Hepatocyte (in vitro differentiated cells): Measurements from ENCODE around the gene ORM1. TPM values are rescaled to one million over a fixed set of nuclear protein-coding genes. Genes with fewer than 3 reads are reported as not detected.
"Not testable (repeated sequence)": the region's sequence is repeated elsewhere in the genome, so short reads cannot be mapped to it uniquely, and the experiment has no call there.

Source experiments
- DNase-seq: peaks from one replicate; pipeline ENCODE4 v3.0.0-alpha.2; 2016; ENCODE audit warnings: low spot score
- H2AFZ ChIP-seq: fragments of 200-600 bp; sonication (generic); 2 replicates; pipeline ENCODE4 v1.6.0; 2016; ENCODE audit warnings: antibody characterized with exemption, mild to moderate bottlenecking
- H3K27ac ChIP-seq: fragments of 200-600 bp; sonication (generic); 2 replicates; pipeline ENCODE4 v1.5.1; 2016; ENCODE audit warnings: mild to moderate bottlenecking
- H3K27me3 ChIP-seq: fragments of 200-600 bp; sonication (generic); 2 replicates; pipeline ENCODE4 v1.6.1; 2016
- H3K36me3 ChIP-seq: fragments of 200-600 bp; sonication (generic); replicated peaks from 2 replicates; pipeline ENCODE4 v1.5.1; 2016; ENCODE audit warnings: low read depth; ENCODE audit not compliant: insufficient read depth
- H3K4me1 ChIP-seq: fragments of 200-600 bp; sonication (generic); 2 replicates; pipeline ENCODE4 v1.5.1; 2016; ENCODE audit warnings: mild to moderate bottlenecking, moderate library complexity; ENCODE audit not compliant: insufficient read depth
- H3K4me2 ChIP-seq: fragments of 200-600 bp; sonication (generic); 2 replicates; pipeline ENCODE4 v1.6.0; 2016
- H3K4me3 ChIP-seq: fragments of 200-600 bp; sonication (generic); 2 replicates; pipeline ENCODE4 v1.5.1; 2016; ENCODE audit warnings: mild to moderate bottlenecking
- H3K79me2 ChIP-seq: fragments of 200-600 bp; sonication (generic); 2 replicates; pipeline ENCODE4 v1.6.0; 2017; ENCODE audit warnings: mild to moderate bottlenecking
- H3K9me2 ChIP-seq: fragments of 200-600 bp; sonication (generic); replicated peaks from 2 replicates; pipeline ENCODE4 v1.6.0; 2017; ENCODE audit warnings: mild to moderate bottlenecking; ENCODE audit not compliant: insufficient read depth
- H3K9me3 ChIP-seq: fragments of 200-600 bp; sonication (generic); 2 replicates; pipeline ENCODE4 v1.5.1; 2016; ENCODE audit warnings: low read depth, mild to moderate bottlenecking
- H4K20me1 ChIP-seq: fragments of 200-600 bp; sonication (generic); 2 replicates; pipeline ENCODE4 v1.6.0; 2016; ENCODE audit warnings: mild to moderate bottlenecking; ENCODE audit not compliant: insufficient read depth, poor library complexity, severe bottlenecking
- EZH2 ChIP-seq: fragments of 200-600 bp; sonication (generic); IDR thresholded peaks from 2 replicates; pipeline ENCODE4 v1.6.1; 2016; ENCODE audit warnings: antibody characterized with exemption, mild to moderate bottlenecking, borderline replicate concordance
- EZH2phosphoT487 ChIP-seq: fragments of 200-600 bp; sonication (generic); IDR thresholded peaks from one replicate; pipeline ENCODE4 v1.6.1; 2018; ENCODE audit warnings: antibody characterized with exemption, mild to moderate bottlenecking, low read depth, moderate library complexity; ENCODE audit not compliant: unreplicated experiment, severe bottlenecking
- WGBS: methylation state at CpG from one replicate; pipeline ENCODE4 v1.1.6; 2016; ENCODE audit warnings: low lambda C conversion rate; ENCODE audit errors: missing lambda C conversion rate; 5-methylcytosine and 5-hydroxymethylcytosine counted together
- polyA plus RNA-seq: library from polyadenylated mRNA; unstranded; fragments of >200 nt; fragmentation: Nextera tagmentation; extraction: Ambion mirVana; gene quantifications from 2 replicates; pipeline ENCODE4 v1.2.1, GENCODE V29; 2016
- total RNA-seq: library from RNA; depleted of rRNA; stranded (reverse); fragments of >200 nt; gene quantifications from 2 replicates; pipeline ENCODE4 v1.2.3, GENCODE V29; 2014
- TF ChIP-seq, protein P1 (sequence below): fragments of 200-600 bp; sonication (generic); IDR thresholded peaks from 2 replicates; pipeline ENCODE4 v1.5.1; 2016; ENCODE audit warnings: antibody characterized with exemption, mild to moderate bottlenecking; ENCODE audit not compliant: poor library complexity

ORM1 gene
- total and polyA plus RNA-seq, 2 experiments from 2014 or later = 472 to 976 TPM

GRCh38 chr9:114317665-114318357 is 5.1 kb upstream of the ORM1 start:
- TF ChIP-seq EZH2phosphoT487 = no peak
- TF ChIP-seq, protein P1, sequence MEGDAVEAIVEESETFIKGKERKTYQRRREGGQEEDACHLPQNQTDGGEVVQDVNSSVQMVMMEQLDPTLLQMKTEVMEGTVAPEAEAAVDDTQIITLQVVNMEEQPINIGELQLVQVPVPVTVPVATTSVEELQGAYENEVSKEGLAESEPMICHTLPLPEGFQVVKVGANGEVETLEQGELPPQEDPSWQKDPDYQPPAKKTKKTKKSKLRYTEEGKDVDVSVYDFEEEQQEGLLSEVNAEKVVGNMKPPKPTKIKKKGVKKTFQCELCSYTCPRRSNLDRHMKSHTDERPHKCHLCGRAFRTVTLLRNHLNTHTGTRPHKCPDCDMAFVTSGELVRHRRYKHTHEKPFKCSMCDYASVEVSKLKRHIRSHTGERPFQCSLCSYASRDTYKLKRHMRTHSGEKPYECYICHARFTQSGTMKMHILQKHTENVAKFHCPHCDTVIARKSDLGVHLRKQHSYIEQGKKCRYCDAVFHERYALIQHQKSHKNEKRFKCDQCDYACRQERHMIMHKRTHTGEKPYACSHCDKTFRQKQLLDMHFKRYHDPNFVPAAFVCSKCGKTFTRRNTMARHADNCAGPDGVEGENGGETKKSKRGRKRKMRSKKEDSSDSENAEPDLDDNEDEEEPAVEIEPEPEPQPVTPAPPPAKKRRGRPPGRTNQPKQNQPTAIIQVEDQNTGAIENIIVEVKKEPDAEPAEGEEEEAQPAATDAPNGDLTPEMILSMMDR = no peak
- no peak for TF ChIP-seq EZH2
- Histone ChIP-seq H3K9me3 (no peaks in the 10 kb centered on the region), H3K79me2 (no peaks in the 10 kb centered on the region), H3K27me3 (no peaks in the 10 kb centered on the region), H2AFZ (no peak overlapping the region), H3K4me1 (peaks cover 3% of the 10 kb centered on the region), H3K4me3 (no peak overlapping the region), H3K36me3 (no peaks in the 10 kb centered on the region), H4K20me1 (no peaks in the 10 kb centered on the region), H3K9me2 (no peaks in the 10 kb centered on the region), H3K4me2 (no peak overlapping the region), H3K27ac (peak overlapping the region; percentile 48)
- WGBS = 91% methylated on average over 8 of the region's 8 CpGs
- no peak for DNase-seq

GRCh38 chr9:114318416-114318815 is 4.5 kb upstream of the ORM1 start:
- peak overlapping the region; percentile 48 for H3K27ac ChIP-seq
- no peaks in the 10 kb centered on the region for H4K20me1 ChIP-seq
- H3K27me3 ChIP-seq = no peaks in the 10 kb centered on the region
- 92% methylated on average over 8 of the region's 8 CpGs for WGBS
- H3K79me2 ChIP-seq = no peaks in the 10 kb centered on the region
- no peaks in the 10 kb centered on the region for H3K36me3 ChIP-seq
- peaks cover 3% of the 10 kb centered on the region for H3K4me1 ChIP-seq
- no peak overlapping the region for H3K4me2 ChIP-seq
- no peak overlapping the region for H2AFZ ChIP-seq
- H3K9me3 ChIP-seq = no peaks in the 10 kb centered on the region
- no peak for DNase-seq
- TF ChIP-seq EZH2phosphoT487 (no peak), EZH2 (no peak)
- TF ChIP-seq, protein P1 = no peak
- no peak overlapping the region for H3K4me3 ChIP-seq
- H3K9me2 ChIP-seq = no peaks in the 10 kb centered on the region

DNA sequence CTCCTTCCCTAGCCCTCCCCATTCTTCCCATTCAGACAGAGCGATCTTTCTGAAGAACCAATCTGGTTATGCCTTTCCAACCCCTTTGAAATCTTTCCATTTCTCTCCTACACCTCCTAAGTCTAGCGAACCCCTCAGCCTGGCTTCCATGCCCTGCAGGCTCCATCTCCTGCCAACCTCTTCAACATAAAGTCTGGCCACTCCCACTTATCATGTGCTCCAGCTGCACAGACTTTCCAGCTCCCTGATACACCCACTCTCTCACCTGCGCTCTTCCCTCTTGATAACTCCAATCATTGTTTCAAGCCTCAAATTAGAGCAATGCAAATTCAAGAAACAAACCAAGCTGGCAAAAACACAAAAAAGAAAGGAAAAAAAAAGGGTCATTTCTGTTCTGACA is 3.8 kb upstream of the ORM1 start:
- no peaks in the 10 kb centered on the region for H4K20me1 ChIP-seq
- H3K9me3 ChIP-seq = no peaks in the 10 kb centered on the region
- WGBS = 77% methylated on average over 3 of the region's 3 CpGs
- H3K4me2 ChIP-seq = no peak overlapping the region
- peaks cover 2% of the 10 kb centered on the region for H3K79me2 ChIP-seq
- H3K36me3 ChIP-seq = no peaks in the 10 kb centered on the region
- no peaks in the 10 kb centered on the region for H3K9me2 ChIP-seq
- H2AFZ ChIP-seq = no peak overlapping the region
- DNase-seq = no peak
- no peaks in the 10 kb centered on the region for H3K27me3 ChIP-seq
- no peak overlapping the region for H3K4me3 ChIP-seq
- no peak overlapping the region for H3K27ac ChIP-seq
- TF ChIP-seq, protein P1 = no peak
- no peak for TF ChIP-seq EZH2phosphoT487
- no peak for TF ChIP-seq EZH2
- peaks cover 3% of the 10 kb centered on the region for H3K4me1 ChIP-seq

GRCh38 chr9:114320710-114321109 is 2.2 kb upstream of the ORM1 start:
- not testable (repeated sequence) for H3K36me3 ChIP-seq, DNase-seq, H3K9me3 ChIP-seq, H2AFZ ChIP-seq, H3K4me3 ChIP-seq, H3K4me1 ChIP-seq, H3K4me2 ChIP-seq, H3K27ac ChIP-seq, H3K9me2 ChIP-seq, H3K79me2 ChIP-seq, H3K27me3 ChIP-seq, H4K20me1 ChIP-seq
- WGBS = 92% methylated on average over 7 of the region's 7 CpGs
